ENCODE measurements around the gene CCDC12. TPM values are rescaled to one million over a fixed set of nuclear protein-coding genes. Genes with fewer than 3 reads are reported as not detected.

Gene CCDC12
- total RNA-seq, 1 donor from 2014 or later = 17.9 TPM

- no peak overlapping the region for H3K27ac Mint-ChIP-seq
- H3K27ac ChIP-seq = no peak overlapping the region
- H3K36me3 ChIP-seq = peaks cover 10% of the 10 kb centered on the region
- no peak overlapping the region for H3K9ac ChIP-seq
- H3F3A ChIP-seq (ENCODE audit: low read depth) = no peaks in the 10 kb centered on the region
- H3K9me3 ChIP-seq (ENCODE audit: low read depth) = no peaks in the 10 kb centered on the region
- H3K79me2 ChIP-seq (ENCODE audit: low read depth) = peaks cover 6% of the 10 kb centered on the region
- no peak overlapping the region for H3K4me3 ChIP-seq
- H3K27me3 Mint-ChIP-seq (ENCODE audit: insufficient read depth, low read depth) = peaks cover 8% of the 10 kb centered on the region
- H3K4me1 Mint-ChIP-seq = no peaks in the 10 kb centered on the region
- H3K4me2 ChIP-seq = no peak overlapping the region
- no peaks in the 10 kb centered on the region for H3K4me1 ChIP-seq
- TF ChIP-seq EZH2 (IDR thresholded peaks at IDR 0.05) = no peak
- no peak for TF ChIP-seq CTCF (IDR thresholded peaks at IDR 0.05)
- TF ChIP-seq EZH2phosphoT487 (IDR thresholded peaks at IDR 0.05) = no peak
- DNase-seq (ENCODE audit: low spot score) = no peak
- H3K4me3 Mint-ChIP-seq = no peak overlapping the region
- H3K36me3 Mint-ChIP-seq = peaks cover 40% of the 10 kb centered on the region
- peaks cover under 1% of the 10 kb centered on the region for H3K9me3 Mint-ChIP-seq
- H4K20me1 ChIP-seq (ENCODE audit: low read depth) = peaks cover 18% of the 10 kb centered on the region
- no peaks in the 10 kb centered on the region for H3K27me3 ChIP-seq
- H2AFZ ChIP-seq (replicated peaks) = no peak overlapping the region
These were observed 53.5 kb downstream of the CCDC12 start for GRCh38 chr3:46922871-46923558.

GRCh38 chr3:46922426-46922825, 54.1 kb downstream of the CCDC12 start:
- no peaks in the 10 kb centered on the region for H3K27me3 ChIP-seq
- no peak overlapping the region for H3K27ac ChIP-seq
- H3K79me2 ChIP-seq (ENCODE audit: low read depth) = no peaks in the 10 kb centered on the region
- TF ChIP-seq EZH2 (IDR thresholded peaks at IDR 0.05) (no peak), CTCF (IDR thresholded peaks at IDR 0.05) (no peak)
- Mint-ChIP-seq H3K9me3 (peaks cover 3% of the 10 kb centered on the region), H3K4me1 (no peaks in the 10 kb centered on the region), H3K36me3 (peaks cover 44% of the 10 kb centered on the region), H3K4me3 (no peak overlapping the region), H3K27me3 (ENCODE audit: insufficient read depth, low read depth) (peaks cover 8% of the 10 kb centered on the region), H3K27ac (no peak overlapping the region)
- H3K9me3 ChIP-seq (ENCODE audit: low read depth) = no peaks in the 10 kb centered on the region
- no peak overlapping the region for H3K4me3 ChIP-seq
- H4K20me1 ChIP-seq (ENCODE audit: low read depth) = peaks cover 18% of the 10 kb centered on the region
- H3K9ac ChIP-seq = no peak overlapping the region
- no peaks in the 10 kb centered on the region for H3K4me1 ChIP-seq
- no peak for DNase-seq (ENCODE audit: low spot score)
- H3F3A ChIP-seq (ENCODE audit: low read depth) = no peaks in the 10 kb centered on the region
- no peak overlapping the region for H2AFZ ChIP-seq (replicated peaks)
- no peak overlapping the region for H3K4me2 ChIP-seq
- H3K36me3 ChIP-seq = peaks cover 16% of the 10 kb centered on the region

GRCh38 chr3:46921871-46922271, 54.7 kb downstream of the CCDC12 start:
- Histone ChIP-seq H3K4me3 (no peak overlapping the region), H4K20me1 (ENCODE audit: low read depth) (peaks cover 18% of the 10 kb centered on the region), H3K9me3 (ENCODE audit: low read depth) (no peaks in the 10 kb centered on the region), H3F3A (ENCODE audit: low read depth) (peaks cover under 1% of the 10 kb centered on the region), H2AFZ (replicated peaks) (no peak overlapping the region), H3K79me2 (ENCODE audit: low read depth) (no peaks in the 10 kb centered on the region), H3K36me3 (peaks cover 16% of the 10 kb centered on the region), H3K4me2 (no peak overlapping the region), H3K27ac (no peak overlapping the region), H3K9ac (no peak overlapping the region), H3K27me3 (no peaks in the 10 kb centered on the region), H3K4me1 (no peaks in the 10 kb centered on the region)
- Mint-ChIP-seq H3K4me3 (no peak overlapping the region), H3K36me3 (peaks cover 46% of the 10 kb centered on the region), H3K27me3 (ENCODE audit: insufficient read depth, low read depth) (peaks cover 8% of the 10 kb centered on the region), H3K9me3 (peaks cover 3% of the 10 kb centered on the region), H3K4me1 (no peaks in the 10 kb centered on the region), H3K27ac (no peak overlapping the region)
- TF ChIP-seq EZH2phosphoT487 (IDR thresholded peaks at IDR 0.05) (no peak), CTCF (IDR thresholded peaks at IDR 0.05) (no peak), EZH2 (IDR thresholded peaks at IDR 0.05) (no peak)
- DNase-seq (ENCODE audit: low spot score) = no peak
